DND-41 (cell line): ENCODE measurements around the gene PPP4R3A.
"Not testable (repeated sequence)": the region's sequence is repeated elsewhere in the genome, so short reads cannot be mapped to it uniquely, and the experiment has no call there.

Experiments
- EZH2 ChIP-seq: IDR thresholded peaks from 3 replicates; pipeline ENCODE4 v1.6.1; 2012; ENCODE audit warnings: borderline replicate concordance, low read depth, mild to moderate bottlenecking, moderate library complexity, low read length, inconsistent platforms; ENCODE audit not compliant: severe bottlenecking
- TF ChIP-seq, protein P1 (sequence below): IDR thresholded peaks from 2 replicates; pipeline ENCODE4 v1.5.1; 2012; ENCODE audit warnings: borderline replicate concordance, low read length, moderate library complexity, mild to moderate bottlenecking; ENCODE audit not compliant: poor library complexity, severe bottlenecking; ENCODE audit errors: extremely low read depth

DNA sequence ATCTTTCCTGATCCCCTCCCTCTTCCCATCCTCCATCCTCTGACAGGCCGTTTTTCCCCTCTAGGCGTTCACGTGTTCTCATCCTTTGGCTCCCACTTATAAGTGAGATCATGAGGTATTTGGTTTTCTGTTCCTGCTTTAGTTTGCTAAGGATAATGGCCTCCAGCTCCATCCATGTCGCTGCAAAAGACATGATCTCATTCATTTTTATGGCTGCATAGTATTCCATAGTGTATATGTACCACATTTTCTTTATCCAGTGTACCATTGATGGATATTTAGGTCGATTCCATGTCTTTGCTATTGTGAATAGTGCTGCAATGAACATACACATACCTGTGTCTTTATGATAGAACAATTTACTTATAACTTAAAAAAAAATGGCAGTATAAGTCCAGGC is 23.9 kb upstream of the PPP4R3A start:
- TF ChIP-seq, protein P1, sequence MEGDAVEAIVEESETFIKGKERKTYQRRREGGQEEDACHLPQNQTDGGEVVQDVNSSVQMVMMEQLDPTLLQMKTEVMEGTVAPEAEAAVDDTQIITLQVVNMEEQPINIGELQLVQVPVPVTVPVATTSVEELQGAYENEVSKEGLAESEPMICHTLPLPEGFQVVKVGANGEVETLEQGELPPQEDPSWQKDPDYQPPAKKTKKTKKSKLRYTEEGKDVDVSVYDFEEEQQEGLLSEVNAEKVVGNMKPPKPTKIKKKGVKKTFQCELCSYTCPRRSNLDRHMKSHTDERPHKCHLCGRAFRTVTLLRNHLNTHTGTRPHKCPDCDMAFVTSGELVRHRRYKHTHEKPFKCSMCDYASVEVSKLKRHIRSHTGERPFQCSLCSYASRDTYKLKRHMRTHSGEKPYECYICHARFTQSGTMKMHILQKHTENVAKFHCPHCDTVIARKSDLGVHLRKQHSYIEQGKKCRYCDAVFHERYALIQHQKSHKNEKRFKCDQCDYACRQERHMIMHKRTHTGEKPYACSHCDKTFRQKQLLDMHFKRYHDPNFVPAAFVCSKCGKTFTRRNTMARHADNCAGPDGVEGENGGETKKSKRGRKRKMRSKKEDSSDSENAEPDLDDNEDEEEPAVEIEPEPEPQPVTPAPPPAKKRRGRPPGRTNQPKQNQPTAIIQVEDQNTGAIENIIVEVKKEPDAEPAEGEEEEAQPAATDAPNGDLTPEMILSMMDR: not testable (repeated sequence)
- not testable (repeated sequence) for TF ChIP-seq EZH2
